GM21717 (cell line): Measurements from ENCODE around the gene CCNYL1.
A peak's percentile ranks its signal among the peaks of the same experiment; 100 is the strongest.
"Not testable (repeated sequence)": the region's sequence is repeated elsewhere in the genome, so short reads cannot be mapped to it uniquely, and the experiment has no call there.

Experiments
- ATAC-seq: cut with Tn5 transposase; IDR thresholded peaks from one replicate; pipeline ENCODE4 v1.9.1; 2021; ENCODE audit warnings: mild to moderate bottlenecking, moderate library complexity; ENCODE audit not compliant: unreplicated experiment

Gene CCNYL1

DNA sequence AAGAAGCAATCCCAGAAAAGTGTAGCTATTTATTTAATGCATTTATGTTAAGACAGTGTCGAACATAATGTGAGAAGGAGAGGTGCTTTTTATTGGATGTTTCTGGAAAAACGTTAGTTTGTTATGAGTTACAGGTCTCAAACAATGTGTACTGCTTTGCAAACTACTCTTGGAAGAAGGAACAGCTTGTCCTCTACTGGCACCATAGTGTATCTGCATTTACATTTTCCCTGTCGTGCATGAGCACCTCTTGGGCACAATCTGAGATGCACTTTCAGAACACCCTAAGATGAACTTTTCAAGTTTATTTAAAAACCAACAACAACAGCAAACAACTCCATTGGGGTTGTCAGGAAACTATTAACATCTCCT, 22.8 kb downstream of the CCNYL1 start:
- ATAC-seq, result no peak

DNA sequence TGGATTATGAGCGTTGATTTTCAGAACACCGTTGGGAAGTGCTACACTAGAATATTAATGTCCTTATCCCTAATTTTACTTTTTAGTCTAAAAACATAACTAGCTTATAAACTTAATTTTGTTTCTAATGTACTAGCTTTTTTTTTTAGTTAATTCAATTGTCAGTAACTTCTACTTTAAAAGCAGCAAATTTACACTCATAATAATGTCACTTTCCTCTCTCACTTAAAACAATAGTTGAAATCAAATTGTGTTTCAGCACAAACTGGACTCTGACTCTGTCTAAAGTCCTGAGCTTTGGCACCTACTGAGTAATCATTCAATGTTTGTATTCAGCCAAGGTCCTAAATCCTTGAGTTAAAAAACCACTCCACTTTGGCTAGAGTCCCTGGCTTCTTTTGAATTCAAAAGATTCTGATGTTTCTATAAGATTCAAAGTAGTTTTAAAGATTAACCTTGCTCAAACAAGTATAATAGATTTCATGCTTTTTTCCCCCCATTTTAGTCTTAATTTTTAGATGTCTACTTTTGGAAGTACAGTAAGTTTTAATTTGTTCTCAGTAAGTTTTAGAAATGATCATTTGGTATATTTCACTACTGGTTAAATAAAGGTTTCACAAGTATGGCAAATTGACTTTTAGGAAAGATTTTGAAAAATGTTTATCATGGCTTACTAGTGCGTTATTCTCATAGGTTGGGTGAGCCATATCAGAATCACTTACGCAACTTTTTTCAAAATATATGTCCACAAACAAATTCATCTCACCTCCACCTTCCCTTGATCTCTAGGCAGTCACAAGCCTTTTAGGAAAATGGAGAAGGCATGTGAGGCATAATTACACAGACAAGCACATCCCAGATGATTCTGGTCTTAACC, 23.4 kb downstream of the CCNYL1 start:
- ATAC-seq, result no peak

DNA sequence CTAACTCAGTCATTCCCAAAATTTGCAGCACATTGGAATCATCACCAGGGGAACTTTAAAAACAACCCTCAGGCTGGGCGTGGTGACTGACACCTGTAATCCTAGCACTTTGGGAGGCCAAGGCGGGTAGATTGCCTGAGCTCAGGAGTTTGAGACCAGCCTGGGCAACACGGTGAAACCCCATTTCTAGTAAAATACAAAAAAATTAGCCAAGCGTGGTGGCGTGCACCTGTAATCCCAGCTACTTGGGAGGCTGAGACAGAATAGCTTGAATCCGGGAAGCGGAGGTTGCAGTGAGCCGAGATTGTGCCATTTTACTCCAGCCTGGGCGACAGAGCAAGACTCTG, 24.0 kb downstream of the CCNYL1 start:
- not testable (repeated sequence) for ATAC-seq

DNA sequence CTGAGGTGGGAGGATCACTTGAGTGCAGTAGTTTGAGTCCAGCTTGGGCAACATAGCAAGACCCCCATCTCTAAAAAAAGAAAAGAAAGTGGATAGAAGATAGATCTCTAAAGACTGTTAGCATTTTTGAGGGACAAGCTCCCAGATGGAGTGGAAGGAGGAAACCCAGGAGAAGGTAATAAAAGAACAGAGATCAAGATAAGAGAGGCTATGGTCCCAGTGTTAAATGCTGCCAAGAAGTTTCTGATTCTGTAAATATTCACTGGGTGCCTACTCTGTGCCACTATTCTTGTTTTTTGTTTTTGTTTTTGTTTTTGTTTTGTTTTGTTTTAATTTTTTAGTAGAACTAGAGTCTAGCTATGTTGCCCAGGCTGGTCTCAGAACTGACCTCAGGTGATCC, 32.1 kb downstream of the CCNYL1 start:
- ATAC-seq, result no peak

DNA sequence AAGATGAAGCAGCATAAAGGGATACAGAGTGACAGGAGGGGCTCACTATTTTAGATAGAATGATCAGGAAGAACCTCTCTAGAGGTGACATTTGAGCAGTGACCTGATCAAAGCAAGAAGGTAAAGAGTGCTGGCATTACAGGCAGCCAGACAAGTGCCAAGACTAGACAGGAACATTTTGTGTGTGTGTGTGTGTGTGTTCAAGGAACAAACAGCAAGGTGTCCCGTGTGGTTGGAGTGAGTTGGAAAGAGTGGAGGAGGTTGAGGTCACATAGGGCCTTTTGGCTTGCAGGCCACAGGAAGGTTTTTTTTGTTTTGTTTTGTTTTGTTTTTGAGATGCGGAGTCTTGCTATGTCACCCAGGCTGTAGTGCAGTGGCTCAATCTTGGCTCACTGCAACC, 32.6 kb downstream of the CCNYL1 start:
- no peak for ATAC-seq

DNA sequence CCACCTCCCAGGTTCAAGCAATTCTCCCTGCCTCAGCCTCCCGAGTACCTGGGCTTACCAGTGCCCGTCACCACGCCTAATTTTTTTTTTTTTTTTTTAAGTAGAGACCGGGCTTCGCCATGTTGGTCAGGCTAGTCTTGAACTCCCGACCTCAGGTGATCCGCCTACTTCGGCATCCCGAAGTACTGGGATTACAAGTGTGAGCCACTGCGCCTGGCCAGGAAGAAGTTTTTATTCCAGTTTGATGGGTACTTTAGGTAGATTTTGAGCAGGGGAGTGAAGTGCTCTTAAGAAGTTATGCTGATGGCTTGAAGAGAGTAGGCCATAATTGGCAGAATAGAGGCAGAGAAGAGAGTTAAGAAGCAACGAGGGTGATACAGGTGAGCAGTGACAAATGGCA, 33.0 kb downstream of the CCNYL1 start:
- no peak for ATAC-seq

DNA sequence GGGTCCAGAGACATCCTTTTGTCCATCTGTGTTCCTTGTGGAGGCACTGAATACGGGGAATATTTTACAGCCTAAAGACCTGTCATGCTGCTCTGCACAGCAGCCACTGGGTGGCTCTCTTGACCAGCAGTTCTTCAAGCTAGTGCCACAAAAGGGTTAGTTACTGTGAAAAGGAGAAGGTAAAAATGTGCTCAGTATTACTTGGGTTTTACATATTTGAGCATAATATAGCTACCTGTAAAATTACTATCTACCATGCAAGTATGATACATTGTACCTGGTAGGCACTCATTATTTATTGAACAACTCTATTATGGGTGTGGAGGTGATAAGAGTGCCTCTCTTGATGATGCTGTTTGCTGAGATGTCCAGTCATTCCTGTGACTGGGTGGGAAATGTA, 34.7 kb downstream of the CCNYL1 start:
- peak; percentile 81 for ATAC-seq

DNA sequence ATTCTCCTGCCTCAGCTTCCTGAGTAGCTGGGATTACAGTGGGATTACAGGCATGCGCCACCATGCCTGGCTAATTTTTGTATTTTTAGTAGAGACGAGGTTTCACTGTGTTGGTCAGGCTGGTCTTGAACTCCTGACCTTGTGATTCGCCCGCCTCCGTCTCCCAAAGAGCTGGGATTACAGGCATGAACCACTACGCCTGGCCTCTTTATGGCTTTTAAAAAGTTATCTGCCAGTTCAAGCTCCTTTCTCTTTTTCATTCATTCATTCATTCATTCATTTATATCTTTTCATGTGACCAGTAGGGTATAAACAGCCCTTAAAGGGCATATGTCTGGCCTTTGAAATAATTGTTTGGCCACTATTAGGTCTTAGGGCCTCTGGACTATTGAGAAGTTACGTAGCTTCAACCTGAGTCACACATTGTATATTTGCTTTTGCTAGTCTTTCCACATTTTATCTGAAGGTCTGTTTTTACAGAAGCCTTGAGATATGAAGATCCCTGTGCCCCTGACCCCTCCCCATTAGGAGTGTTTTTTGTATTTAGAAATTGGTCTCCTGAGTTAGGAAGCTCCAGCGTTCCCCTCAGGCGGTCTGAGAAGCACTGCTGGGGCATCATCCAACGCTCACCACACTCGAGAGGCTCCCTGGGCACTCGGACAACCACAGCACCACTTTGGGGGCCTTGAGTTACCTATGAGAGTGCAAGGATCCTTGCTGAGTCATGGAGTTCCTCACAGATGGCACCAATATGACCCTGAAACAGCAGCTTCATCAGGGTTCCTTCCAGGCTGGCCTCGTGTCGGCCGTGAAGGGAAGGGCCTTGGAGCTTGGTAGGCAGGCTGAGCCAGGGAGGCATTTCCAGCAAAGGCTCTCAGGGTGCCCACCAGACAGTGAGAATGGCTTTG, 36.5 kb downstream of the CCNYL1 start:
- no peak for ATAC-seq

DNA sequence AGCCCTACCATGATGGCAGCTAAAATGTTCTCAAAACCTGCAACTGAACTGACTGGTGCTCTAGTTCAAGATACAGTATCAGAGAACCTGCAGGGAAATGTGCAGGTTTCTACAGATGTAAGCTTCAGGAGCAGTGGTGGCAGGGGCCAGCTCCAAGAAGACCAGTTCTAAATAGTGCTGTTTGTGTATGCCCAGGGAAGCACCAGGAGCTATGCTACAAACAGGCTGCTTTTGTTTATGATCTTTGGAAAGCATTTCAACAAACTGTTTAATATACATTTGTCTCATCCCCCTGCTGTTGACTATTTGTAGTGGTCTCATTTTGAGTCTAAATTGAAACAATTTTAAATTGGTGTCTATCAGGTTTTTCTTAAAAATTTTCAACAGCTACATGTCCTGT, 37.6 kb downstream of the CCNYL1 start:
- ATAC-seq, result no peak

DNA sequence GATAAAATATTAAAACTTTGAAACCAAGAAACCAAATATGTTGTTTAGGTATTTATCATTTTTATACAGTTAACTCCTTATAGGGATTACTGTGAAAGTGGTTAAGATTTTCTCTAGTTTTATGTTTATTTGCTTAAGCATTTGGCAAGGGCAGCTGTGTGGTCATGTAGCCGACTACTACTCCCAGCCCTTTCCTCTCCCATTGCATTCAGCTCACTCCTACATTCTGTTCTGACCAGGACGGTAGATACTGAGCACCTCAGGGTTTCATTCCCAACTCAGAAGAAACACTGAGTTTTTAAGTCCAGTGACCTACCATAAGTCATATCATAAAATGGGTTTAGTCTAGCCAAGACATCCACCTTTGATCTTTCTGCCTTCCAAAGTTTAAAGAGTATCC, 38.4 kb downstream of the CCNYL1 start:
- ATAC-seq, result no peak

DNA sequence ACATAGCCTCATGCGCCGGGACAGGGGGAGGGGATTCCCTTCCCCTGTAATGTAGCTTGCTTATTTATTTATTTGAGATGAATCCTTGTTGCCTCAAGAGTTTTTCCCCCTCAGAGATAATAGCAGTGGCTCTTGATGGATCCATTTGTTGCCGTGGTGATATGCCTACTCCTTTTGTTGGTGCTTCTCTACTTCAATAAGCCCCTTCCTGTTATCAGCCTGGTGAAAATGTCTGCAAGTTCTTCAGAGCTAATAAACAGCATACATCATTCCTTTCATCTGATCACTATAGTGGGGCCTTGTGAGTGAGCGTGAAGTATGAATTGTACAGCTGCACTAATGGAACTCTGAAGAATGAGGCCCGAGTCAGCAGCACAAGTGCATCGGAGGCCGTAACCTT, 38.9 kb downstream of the CCNYL1 start:
- no peak for ATAC-seq

DNA sequence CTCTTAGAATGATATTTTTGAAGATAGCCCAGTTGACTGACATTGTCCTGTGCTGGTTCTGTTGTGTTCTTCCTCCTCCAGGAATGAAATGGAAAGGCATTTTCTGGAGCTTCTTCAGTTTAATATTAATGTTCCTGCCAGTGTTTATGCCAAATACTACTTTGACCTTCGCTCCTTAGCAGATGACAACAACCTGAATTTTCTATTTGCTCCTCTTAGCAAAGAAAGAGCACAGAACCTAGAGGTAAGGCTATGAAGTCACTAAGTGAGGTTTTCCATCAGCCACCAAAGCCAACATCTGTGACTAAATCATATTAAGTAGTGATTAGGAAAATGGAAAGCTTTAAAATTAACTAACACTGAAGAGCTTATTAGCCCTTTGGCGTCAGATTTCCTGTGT, 39.4 kb downstream of the CCNYL1 start:
- ATAC-seq, result no peak

DNA sequence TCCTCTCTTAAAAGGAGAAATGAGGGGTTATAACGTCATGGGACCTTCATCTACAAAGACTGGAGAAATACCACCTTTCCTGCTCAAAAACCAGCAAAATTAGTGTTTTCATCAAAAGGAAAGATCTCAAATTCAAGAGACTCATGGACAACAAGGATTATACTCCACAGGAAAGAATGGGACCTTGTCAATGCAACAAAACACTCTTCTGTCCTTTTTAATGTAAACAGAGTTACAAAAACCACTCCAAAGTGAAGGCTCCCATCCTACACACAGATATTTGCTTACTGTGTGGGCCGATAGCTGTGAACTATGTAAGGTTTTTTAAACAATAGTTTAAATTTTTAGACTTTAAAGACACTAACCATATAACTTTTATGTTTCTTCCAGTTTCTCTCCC, 42.2 kb downstream of the CCNYL1 start:
- not testable (repeated sequence) for ATAC-seq

DNA sequence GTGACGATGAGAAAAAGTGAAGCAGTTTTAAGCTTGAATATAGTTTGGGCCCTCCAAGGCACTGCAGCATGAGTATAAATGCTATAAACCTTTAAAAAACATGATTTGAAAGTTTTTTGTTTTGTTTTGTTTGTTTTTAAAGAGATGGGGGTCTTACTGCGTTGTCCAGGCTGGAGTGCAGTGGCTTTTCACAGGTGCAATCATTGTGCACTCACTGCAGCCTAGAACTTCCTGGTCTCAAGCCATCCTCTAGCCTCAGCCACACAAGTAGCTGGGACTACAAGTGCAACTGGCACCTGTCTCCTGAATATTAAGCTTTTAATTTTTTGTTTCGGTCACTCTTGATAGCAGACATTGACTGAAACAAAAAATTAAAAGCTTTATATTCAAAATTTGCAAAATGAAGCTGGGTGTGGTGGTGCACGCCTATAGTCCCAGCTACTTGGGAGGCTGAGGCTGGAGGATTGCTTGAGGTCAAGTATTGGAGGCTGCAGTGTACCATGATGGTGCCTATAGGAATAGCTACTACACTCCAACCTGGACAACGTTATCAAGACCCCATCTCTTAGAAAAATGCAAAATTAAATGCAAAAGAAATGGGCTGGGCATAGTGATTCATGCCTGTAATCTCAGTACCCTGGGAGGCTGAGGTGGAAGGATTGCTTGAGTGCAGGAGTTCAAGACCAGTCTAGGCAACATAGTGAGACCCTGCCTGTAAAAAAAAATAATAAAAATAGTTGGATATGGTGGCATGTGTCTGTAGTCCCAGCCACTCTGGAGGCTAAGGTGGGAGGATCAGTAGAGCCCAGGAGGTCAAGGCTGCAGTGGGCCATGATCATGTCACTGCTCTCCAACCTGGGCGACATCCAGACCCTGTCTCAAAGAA, 43.3 kb downstream of the CCNYL1 start:
- no peak for ATAC-seq

DNA sequence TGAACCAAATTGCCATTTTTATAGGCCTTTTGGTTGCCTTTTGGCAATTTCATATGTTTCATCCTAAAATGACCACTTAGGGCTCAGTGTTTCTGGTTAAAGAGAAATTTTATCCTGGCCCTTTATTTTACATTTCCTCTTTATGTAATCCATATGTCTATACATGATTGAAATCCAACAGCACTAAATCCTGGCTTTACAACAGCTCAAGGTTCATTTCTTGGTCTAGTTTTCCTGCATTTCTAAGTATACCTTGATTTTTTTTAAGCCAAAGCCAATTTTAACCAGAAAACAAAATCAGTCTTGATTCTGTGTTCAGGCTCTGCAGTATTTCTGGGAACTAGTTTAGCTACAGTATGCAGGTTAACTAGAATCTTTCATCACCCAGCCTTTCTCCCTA, 46.6 kb downstream of the CCNYL1 start:
- no peak for ATAC-seq

DNA sequence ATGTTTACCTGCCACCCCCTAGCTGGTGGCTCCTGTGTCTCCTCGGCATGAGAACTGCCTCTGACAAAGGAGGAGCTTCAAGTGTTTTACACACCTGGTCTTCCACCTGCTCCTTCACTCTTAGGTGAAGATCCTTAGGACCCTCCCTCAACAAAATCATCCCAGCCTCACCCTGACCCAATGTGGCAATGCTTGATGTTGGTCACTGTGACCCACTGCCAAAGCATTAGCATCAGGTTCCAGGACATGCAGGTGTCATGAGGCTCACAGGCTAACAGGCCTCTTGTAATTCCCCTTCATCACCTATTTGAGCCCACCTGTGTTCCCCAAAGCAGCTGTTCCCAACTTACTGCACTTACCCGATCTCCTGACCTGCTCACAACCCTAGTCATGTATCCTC, 48.5 kb downstream of the CCNYL1 start:
- no peak for ATAC-seq

DNA sequence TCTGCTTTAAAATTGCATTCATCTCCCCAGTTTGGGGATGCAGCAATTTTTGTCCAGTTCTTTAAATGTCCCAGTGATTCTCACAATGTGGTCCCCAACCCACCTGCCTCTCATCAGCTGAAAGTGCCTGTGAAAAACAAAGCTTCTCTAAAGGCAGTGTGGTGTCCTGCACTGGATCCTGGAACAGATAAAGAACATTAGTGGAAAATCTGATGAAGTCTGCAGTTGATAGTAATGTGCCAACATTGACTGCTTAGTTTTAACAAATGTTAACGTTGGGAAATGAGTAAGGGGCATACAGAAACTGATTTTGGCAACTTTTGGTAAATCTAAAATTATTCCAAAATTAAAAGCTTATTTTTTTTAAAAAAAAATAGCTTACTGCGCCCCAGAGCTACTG, 49.0 kb downstream of the CCNYL1 start:
- no peak for ATAC-seq

DNA sequence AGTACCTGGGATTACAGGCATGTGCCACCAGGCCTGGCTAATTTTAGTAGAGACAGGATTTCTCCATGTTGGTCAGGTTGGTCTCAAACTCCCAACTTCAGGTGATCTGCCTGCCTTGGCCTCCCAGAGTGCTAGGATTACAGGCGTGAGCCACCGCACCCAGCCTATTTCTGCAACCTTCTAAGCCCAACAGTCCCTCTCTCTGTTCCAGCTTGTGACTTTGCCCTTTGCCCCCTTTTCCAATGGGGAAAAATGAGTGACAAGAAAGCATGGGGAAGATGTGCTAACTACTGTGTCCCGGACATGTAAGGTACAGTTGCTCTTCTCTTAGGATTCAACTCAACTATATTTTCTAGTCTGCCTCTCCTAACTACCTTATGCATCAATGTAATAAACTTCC, 50.0 kb downstream of the CCNYL1 start:
- ATAC-seq, result not testable (repeated sequence)

DNA sequence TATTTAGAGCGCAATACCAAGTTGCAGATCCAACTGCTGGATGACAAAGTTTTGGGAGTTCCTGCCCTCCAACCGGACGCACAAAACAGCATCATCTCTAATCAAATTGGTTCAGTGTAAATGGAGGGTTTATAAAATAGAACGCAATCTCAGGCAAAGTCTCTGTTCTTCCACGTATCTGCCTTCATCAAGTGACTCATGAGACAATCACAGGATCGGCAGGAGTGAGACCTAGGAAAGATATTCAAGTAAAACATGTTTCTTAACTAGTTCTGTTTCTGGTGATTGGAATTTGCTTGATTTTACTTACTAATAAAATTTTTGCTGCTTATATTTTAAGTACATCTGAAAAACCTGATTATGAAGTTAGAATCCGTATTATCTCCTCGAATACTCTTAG, 50.7 kb downstream of the CCNYL1 start:
- no peak for ATAC-seq

DNA sequence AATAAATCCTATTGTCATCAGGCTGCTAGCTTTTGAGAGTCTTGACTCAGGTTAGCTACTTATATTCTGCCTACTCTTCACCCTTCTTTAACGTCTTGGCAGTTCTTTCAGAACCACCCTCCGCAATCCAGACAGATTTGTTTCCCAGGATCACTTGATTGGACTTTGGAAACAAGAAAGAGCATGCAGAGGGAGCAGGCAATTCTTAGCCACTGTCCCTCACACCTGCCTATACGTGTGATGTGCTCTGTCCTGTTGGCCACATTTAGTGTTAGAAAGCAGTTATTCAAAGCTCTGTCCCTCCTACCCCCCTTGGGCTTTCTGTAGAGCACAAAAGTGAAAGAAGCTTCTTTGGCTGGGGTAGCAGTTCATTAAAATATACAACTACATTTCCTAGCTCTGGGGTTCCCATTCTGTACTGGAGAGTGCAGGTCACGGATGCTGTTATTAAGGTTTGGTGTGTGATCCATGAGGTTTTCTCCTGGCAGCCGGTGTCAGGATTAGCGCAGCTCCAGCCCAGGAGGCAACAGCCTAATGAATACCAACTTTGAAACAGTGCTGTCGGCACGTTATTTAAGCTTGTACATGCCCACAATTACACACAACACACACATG, 52.0 kb downstream of the CCNYL1 start:
- ATAC-seq, result no peak
